DMS153 treated with DMSO at 0.1 percent for 48 hours (cell line): ENCODE measurements around the gene HOXD3.

Source experiments
- DNase-seq: peaks from one replicate; lab custom pipeline; 2025; ENCODE audit not compliant: unreplicated experiment; lab: John Stamatoyannopoulos, UW

HOXD3 gene

GRCh38 chr2:176156807-176157498 lies at the start of gene HOXD3:
HOXD3 (plus strand) TSS chr2:176157307; CDS start chr2:176169115, 11,808 bp downstream.
- no peak for DNase-seq

- DNase-seq, result no peak
These were observed 49.4 kb upstream of the HOXD3 start for GRCh38 chr2:176107731-176108181.

- no peak for DNase-seq
These were observed 47.8 kb upstream of the HOXD3 start for GRCh38 chr2:176109192-176109901.

DNA sequence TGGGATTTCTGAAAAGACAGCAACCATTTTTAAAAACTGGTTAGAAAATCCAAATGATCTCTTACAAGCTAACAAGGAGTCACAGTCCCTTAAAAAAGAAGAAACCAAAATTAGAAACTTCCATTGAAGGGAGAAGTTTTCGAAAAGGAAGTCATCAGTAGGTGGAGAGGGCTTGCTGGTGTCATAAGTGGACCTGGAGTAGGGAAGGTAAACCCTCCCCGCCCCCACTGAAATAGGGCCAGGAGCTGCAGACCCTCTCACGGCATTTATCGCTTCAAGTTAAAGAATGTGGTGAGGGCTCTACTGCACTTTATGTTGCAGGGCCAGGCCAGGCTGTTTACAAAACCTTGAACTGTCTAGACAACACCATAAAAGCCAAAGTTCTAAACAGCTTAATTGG lies 47.2 kb upstream of the HOXD3 start:
- no peak for DNase-seq

DNA sequence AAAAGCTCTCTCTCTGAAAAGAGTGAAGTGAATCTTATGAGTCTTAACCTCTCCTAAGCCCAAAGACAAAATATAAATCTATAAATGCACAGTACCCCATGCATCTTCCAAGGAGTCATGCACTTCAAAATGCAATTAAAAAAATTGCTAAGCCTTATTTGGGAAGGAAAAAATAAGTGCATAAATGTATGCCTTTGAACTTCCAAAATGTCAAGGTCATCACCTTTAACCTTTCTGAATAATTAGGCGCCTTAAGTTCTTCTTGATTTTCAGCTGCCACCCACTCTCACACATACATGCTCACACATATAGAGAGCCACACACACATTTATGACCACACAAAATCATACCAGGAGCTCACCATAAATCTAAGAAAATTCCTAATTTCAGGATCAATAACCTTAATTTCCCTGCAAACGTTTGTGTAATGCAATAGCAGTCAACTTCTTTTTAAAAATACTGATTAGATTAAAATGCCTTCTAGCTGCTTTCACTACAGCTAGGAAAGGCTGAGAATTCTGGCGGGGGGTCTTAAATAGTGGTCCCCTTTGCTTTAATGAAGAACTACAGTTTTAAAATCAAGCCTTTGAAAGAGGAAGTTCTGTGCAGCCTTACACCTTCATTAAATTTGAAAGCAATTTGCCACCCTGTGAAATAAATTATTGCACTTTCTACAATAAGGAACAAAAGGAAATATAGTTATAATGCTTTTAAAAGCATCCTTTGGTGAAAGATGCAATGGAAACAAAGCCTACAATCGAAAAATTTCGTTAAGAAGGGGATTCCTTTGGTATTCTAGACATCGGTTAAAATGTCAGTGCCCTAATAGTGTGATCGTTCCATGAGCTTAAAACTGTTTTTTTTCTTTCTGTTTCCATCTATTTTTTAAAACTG lies 46.4 kb upstream of the HOXD3 start:
- DNase-seq, result no peak

- no peak for DNase-seq
These were observed 45.8 kb upstream of the HOXD3 start for GRCh38 chr2:176111309-176111663.

DNA sequence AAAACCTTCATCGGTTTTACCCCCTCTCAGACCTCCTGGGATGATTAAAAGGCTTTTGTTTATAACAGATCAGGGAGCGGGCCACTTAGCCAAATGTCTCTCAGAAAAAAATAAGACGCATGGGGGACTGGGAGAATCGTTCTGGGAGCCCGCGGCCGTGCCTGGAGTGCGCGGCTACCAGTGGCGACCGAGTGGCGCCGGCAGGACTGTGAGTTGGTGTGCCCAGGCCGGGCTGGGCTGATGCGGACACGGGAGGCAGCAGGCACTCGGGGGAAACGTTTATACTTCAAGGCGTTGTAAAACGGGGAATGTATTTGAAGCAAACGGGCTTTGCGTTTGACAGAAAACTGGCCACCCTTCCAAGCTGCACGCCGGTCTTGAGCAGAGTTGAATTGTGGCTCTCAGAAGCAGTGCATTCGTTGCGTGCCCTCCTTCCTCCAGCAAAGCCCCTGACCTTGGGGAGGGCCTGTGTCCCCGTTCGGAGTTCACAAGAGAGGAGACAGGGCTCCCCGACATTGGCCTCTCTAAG lies 45.2 kb upstream of the HOXD3 start:
- no peak for DNase-seq

DNA sequence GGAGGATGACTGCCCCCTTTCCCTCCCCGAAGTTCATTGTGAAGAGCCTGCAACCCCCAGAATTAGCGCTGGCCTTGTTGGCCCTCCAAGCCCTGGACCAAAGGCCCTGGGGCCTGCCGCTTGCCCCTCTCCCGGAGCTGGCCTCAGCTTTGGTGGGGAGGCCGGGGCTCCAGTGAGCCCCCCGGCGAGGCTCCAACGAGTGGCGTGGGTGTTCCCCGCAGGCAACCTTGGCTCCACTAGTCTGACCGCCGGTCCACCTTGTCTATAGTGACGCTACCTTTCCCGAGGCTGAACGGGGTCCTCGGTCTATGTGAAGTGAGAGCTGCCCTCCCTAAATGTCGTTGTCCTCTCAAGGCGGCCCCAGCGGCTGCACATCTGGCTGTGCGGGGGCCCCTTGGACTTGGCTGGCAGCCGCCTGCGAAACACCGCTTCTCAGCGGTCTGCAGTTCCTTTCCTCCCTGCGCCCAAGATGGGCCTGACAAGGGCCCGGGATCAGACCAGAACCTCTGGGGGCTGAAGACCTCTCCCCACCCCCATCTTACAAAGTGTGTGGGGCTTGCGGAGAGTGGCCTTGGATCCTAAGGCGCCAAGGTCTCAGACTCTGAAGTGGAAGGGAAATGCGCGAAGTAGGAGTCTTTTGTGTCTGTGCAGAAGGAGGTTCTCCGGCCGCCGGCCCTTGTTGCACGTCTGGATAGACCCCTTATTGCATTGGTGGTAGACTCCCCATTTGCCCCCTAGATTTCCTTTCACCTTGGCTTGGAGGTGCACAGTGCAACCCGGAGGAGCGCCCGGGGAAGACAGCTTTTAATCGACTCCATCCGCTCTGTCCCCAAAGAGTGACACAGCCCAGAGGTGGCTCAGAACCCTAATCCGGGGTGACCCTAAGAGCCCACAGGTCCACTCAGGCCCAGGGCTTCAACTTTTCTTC lies 44.5 kb upstream of the HOXD3 start:
- no peak for DNase-seq

DNA sequence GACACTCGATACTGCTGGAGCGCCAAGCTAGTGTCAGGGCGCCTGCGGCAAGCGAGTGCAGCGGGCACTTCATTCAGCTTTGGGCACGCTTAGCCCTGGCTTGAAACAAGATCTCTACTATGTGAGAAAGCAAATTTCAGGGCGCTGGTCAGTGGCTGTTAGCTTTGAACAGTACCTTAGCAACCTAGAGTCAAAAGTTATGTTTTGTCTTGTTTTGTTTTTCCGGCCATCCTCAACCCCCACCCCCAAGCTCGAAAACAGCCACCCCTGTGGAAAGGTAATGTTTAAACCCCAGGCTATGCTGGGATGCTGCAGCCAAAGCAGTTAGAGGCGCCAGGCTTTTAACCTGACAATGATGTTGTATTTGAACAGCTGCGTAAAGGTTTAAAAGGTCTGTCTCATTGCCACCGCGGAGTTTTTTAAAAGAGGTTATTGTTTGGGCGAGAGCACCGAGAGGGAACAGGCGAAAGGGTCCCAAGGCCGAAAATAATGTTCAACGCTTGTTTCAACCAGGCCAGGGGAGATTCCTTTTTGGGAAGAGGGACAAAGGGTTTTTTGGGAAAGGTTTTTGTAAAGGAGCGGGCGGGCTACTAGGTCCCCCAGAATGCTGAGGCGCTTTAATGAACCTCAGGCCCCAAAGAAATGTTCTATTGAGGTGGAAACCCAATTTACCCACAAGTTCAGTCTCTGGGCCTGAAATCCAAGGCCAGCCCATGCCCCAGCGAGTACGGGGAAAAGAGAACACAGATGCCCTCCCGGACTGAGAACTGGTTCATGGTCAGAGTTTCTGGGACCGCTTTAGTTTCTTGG lies 42.8 kb upstream of the HOXD3 start:
- no peak for DNase-seq

DNA sequence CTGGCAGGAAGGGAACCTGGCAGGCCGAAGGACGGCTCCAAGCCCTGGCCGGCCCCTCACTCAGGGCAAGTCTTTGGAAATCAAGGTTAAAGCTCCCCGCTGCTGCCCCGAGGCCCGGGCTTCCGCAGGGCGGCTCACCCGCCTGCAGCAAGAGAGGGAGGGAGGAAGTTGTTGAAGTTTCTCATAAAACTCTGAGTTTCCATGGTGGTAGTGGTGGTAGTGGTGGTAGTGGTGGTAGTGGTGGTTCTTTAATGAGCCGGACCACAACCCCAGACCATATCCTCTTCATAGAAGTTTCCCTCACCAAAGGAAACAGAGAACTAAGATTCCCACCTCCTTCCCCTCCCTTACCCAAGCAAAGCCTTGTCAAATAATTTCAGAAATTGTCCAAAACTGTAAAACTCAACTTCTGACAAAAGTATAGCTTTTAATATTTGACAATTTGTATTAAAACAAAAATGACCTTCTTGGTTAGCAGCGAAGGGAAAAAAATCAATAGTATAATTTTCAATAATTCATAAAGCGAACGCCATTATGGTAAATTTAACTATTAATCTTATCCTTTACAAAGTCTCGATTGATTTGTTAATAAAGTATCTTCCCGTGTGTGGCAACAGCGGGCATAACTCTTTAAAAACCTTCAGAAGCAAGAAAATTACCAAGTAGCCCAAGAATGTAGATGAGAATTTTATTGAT lies 42.0 kb upstream of the HOXD3 start:
- DNase-seq, result no peak

DNA sequence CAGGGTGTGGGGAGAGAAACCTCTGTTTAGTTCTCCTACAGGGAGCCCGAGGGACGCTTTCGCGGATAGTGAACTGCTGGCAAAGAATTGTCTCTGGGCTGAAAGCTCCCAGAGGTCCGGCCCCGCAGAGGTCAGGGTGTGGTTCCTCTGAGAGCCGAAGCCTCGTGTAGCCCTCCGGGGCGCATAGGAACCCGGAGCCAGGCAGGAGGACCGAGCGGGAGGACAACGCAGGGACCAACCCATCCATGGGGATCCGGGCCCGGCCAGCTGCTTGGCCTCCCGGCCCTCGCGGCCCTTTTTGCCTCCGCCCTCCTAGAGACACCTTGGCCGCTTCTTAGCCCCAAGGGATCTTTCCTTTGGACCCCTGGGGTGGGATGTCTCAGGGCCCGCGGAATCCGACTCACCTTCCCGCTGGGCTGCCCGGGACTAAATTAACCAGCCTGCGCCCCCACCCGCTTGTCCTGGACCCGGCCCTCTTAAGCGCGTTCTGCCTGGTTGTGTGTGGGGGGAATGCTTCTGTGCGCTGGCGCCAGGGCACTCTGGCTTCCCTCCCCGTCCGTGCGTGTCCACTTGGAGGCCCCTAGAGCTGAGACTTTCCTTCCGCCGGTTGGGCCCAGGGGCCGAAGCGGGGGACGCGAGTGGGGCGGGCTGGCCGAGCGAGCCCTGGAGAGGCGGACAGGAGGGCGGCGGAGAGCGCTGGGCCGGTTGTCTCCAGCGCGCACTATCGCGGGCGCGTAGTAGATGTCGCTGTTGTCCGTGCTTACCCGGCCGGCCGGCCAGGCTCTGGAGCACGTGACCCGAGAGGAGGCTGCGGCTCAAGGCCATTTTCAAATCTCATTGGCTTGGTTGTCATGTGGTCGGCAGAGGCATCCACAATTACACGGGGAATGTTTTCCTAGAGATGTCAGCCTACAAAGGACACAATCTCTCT lies 41.0 kb upstream of the HOXD3 start, which contains the start of gene HOXD10:
HOXD10 (plus strand) TSS at position 896 of the 931 bp plus-strand sequence. CDS start 56 bp downstream, outside the sequence.
- DNase-seq, result no peak

DNA sequence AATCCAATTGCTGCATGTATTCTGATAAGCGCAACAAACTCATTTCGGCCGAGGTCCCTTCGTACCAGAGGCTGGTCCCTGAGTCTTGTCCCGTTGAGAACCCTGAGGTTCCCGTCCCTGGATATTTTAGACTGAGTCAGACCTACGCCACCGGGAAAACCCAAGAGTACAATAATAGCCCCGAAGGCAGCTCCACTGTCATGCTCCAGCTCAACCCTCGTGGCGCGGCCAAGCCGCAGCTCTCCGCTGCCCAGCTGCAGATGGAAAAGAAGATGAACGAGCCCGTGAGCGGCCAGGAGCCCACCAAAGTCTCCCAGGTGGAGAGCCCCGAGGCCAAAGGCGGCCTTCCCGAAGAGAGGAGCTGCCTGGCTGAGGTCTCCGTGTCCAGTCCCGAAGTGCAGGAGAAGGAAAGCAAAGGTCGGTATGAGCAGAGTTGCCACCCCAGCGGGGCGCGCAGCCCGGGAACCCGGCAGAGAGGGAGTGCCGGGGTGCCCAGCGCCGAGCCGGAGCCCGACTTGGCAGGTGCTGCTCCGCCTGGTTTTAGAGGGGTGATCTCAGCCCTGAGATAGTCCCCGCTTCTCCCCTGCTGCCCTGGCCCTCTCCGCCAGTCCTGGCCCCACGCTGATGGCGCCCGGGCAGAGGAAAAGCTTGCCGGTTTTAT lies 39.8 kb upstream of the HOXD3 start:
- DNase-seq, result no peak

DNA sequence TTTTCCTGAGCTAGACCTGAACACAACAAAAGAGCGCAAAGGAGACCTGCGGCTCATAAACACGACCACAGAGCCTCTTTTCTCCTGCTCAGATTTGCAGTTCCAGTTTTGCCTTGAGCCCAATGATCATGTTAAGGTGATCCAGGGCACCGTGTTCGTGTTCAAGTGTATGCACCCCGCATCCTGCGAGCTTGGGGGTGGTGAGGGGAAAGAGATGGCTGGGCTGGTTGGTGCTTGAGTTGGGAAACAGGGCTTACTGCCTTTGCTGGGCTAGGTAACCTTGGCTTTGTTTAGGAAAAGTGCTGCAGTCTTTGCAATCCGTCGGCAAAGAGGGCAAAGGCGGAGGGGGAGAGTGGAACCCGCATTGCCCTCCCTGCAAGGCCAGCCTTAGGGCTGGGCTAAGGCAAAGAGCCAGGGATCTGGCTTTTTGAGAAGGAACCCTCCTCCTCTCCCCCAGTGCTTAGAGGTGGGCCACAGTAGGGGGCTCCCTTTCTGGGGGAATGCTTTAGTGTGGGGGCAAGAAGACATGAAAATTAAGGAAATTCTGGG lies 39.2 kb upstream of the HOXD3 start:
- no peak for DNase-seq

DNA sequence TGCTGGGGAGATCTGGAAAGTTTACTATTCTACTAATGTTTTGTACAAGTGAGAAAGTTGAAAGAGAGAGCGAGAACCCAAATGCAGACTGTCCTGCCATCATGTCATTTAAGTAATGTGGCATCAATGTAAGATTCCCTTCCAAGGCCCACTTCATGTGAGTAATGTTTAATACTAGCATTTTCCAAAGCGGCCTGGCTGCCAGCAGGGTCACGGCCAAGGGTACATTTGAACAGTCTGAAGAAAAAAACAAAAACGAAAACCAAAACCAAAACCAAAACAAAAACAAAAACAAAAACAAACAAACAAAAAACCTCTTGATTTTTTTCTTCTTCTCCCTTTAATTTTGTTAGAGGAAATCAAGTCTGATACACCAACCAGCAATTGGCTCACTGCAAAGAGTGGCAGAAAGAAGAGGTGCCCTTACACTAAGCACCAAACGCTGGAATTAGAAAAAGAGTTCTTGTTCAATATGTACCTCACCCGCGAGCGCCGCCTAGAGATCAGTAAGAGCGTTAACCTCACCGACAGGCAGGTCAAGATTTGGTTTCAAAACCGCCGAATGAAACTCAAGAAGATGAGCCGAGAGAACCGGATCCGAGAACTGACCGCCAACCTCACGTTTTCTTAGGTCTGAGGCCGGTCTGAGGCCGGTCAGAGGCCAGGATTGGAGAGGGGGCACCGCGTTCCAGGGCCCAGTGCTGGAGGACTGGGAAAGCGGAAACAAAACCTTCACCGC lies 38.3 kb upstream of the HOXD3 start:
- peak; percentile 95 for DNase-seq

- no peak for DNase-seq
These were observed 36.5 kb upstream of the HOXD3 start for GRCh38 chr2:176120364-176121189.
